Caco-2 (cell line): ENCODE measurements around the gene PTTG2. TPM values are rescaled to one million over a fixed set of nuclear protein-coding genes. Genes with fewer than 3 reads are reported as not detected.

ENCODE experiments used
- BruUV-seq: library from RNA; stranded (reverse); fragments of 400-500 nt; replicated peaks from 2 replicates; lab custom pipeline; 2021; lab: Mats Ljungman, UMichigan
- CTCF ChIA-PET: fragments of 300-600 bp; sonication (Branson Sonifier 250); formaldehyde crosslinking; loops from one replicate; lab custom pipeline; 2022; ENCODE audit warnings: antibody characterized with exemption; lab: Charles Lee
- POLR2A ChIA-PET: fragments of 300-600 bp; sonication (Branson Sonifier 250); formaldehyde crosslinking; loops from one replicate; lab custom pipeline; 2022; ENCODE audit warnings: antibody characterized with exemption; lab: Charles Lee
- DNase-seq, 2 experiments: peaks; one replicate each; pipeline versions ENCODE4 v3.0.0 to v3.0.0-alpha.2; 2020 to 2022
- H3K27me3 ChIP-seq: replicated peaks from 2 replicates; pipeline ENCODE4 v1.6.0; 2011; ENCODE audit warnings: low read length; ENCODE audit not compliant: control insufficient read depth, insufficient read depth
- H3K36me3 ChIP-seq: 2 replicates; pipeline ENCODE4 v1.5.1; 2011; ENCODE audit warnings: low read length; ENCODE audit not compliant: control insufficient read depth, insufficient read depth
- H3K4me1 ChIP-seq: fragments of 250-450 bp; sonication (Bioruptor Pico); 2 replicates; pipeline ENCODE4 v1.5.1; 2020; ENCODE audit warnings: mild to moderate bottlenecking
- H3K4me3 ChIP-seq: 2 replicates; pipeline ENCODE4 v1.5.1; 2011; ENCODE audit warnings: low read depth, mild to moderate bottlenecking, control low read depth, low read length
- H3K9me3 ChIP-seq: fragments of 250-450 bp; sonication (Bioruptor Pico); 2 replicates; pipeline ENCODE4 v1.5.1; 2020; ENCODE audit warnings: mild to moderate bottlenecking, moderate library complexity
- H3K27ac Mint-ChIP-seq: one replicate; pipeline ENCODE4 v1.8.0; 2022; ENCODE audit warnings: mixed read lengths; ENCODE audit not compliant: unreplicated experiment
- H3K27me3 Mint-ChIP-seq: one replicate; pipeline ENCODE4 v1.8.0; 2022; ENCODE audit warnings: mixed read lengths; ENCODE audit not compliant: insufficient read depth, unreplicated experiment
- H3K36me3 Mint-ChIP-seq: one replicate; pipeline ENCODE4 v1.8.0; 2022; ENCODE audit warnings: mild to moderate bottlenecking, mixed read lengths; ENCODE audit not compliant: insufficient read depth, unreplicated experiment
- H3K4me1 Mint-ChIP-seq: one replicate; pipeline ENCODE4 v1.8.0; 2022; ENCODE audit warnings: low read depth, mixed read lengths; ENCODE audit not compliant: unreplicated experiment
- H3K4me3 Mint-ChIP-seq: one replicate; pipeline ENCODE4 v1.8.0; 2022; ENCODE audit warnings: mild to moderate bottlenecking, moderate library complexity, mixed read lengths; ENCODE audit not compliant: unreplicated experiment
- H3K9me3 Mint-ChIP-seq: one replicate; pipeline ENCODE4 v1.8.0; 2022; ENCODE audit warnings: mixed read lengths; ENCODE audit not compliant: unreplicated experiment
- intact Hi-C: fragments of 100-400 bp; cut with micrococcal nuclease; formaldehyde crosslinking; loops from one replicate; pipeline ENCODE4 v1.10.0; 2022; ENCODE audit not compliant: unreplicated experiment
- total RNA-seq: library from RNA; stranded (reverse); gene quantifications from 2 replicates; pipeline ENCODE4 v1.2.3, GENCODE V29; 2022
- TF ChIP-seq, protein P1 (sequence below), 2 experiments: fragments of 200-600 bp in 1 of 2; IDR thresholded peaks; 1 replicate in 1 of 2; 2 replicates in 1 of 2; pipeline versions ENCODE4 v1.5.1 to v1.8.0; 2011 to 2022; ENCODE audit warnings: antibody characterized with exemption in 1 of 2, control low read depth in 1 of 2, inconsistent platforms in 1 of 2, low read depth in 1 of 2, low read length in 1 of 2, mild to moderate bottlenecking in 1 of 2, moderate library complexity in 1 of 2; ENCODE audit not compliant: insufficient read depth in 1 of 2, severe bottlenecking in 1 of 2, unreplicated experiment in 1 of 2

Gene PTTG2
- total RNA-seq, 1 experiment from 2014 or later: not detected

DNA sequence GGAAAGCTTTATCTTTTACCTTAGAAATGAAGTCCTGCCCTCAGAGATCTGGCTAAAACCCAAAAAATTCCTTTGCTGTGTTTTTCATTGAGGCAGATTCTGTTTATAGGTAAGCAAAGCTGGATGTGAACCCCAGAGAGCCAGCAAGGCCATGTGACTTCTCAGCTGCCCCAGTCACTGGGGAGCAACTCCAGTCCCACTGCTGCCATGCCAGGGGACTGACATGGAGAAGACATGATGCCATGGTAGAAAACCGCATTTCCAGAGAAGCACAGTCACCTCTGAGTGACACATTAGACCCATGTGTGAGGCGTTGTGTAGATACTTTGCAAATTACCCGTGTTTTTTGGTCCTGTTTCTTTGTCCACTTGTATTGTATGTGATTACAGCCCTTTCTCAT, 45.4 kb downstream of the PTTG2 start:
- CTCF ChIA-PET: no interaction called here
- Mint-ChIP-seq H3K4me3 (no peak overlapping the region), H3K27me3 (no peaks in the 10 kb centered on the region), H3K27ac (no peak overlapping the region), H3K9me3 (no peaks in the 10 kb centered on the region), H3K36me3 (no peaks in the 10 kb centered on the region), H3K4me1 (peaks cover 7% of the 10 kb centered on the region)
- H3K4me3 ChIP-seq: no peak overlapping the region
- no TSS peak for BruUV-seq
- no peak for DNase-seq
- POLR2A ChIA-PET: no interaction called here
- intact Hi-C loops: no loop called here
- no peaks in the 10 kb centered on the region for H3K27me3 ChIP-seq
- TF ChIP-seq, protein P1, sequence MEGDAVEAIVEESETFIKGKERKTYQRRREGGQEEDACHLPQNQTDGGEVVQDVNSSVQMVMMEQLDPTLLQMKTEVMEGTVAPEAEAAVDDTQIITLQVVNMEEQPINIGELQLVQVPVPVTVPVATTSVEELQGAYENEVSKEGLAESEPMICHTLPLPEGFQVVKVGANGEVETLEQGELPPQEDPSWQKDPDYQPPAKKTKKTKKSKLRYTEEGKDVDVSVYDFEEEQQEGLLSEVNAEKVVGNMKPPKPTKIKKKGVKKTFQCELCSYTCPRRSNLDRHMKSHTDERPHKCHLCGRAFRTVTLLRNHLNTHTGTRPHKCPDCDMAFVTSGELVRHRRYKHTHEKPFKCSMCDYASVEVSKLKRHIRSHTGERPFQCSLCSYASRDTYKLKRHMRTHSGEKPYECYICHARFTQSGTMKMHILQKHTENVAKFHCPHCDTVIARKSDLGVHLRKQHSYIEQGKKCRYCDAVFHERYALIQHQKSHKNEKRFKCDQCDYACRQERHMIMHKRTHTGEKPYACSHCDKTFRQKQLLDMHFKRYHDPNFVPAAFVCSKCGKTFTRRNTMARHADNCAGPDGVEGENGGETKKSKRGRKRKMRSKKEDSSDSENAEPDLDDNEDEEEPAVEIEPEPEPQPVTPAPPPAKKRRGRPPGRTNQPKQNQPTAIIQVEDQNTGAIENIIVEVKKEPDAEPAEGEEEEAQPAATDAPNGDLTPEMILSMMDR (IDR thresholded peaks at IDR 0.05; ENCODE audit: insufficient read depth in 1 of 2, low read depth in 1 of 2, low read length in 1 of 2, severe bottlenecking in 1 of 2, unreplicated experiment in 1 of 2): no peak
- no peaks in the 10 kb centered on the region for H3K36me3 ChIP-seq
- no peaks in the 10 kb centered on the region for H3K9me3 ChIP-seq
- H3K4me1 ChIP-seq: no peaks in the 10 kb centered on the region; the same call in 1 of the 2 replicates

DNA sequence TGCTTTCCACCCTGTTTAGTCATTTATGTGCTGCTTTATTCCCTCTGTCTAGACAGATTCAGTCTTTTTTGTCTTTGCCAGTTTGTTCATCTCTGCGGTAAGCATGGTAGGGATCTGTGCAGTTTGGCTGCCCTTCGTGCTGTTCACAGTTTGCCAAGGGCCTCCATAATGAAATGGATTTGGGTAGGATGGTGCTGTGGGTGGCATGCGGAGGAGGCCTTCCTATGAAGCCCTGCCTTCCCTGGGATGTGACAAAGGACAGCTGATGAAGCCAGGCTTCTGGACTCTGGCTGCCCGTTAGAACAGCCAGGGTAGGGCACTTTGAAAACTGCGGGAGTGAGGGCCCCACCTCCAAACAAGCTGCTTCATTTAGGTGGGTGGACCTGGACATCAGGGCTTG, 47.4 kb downstream of the PTTG2 start:
- no peak overlapping the region for H3K4me3 Mint-ChIP-seq
- Histone ChIP-seq H3K4me1 (no peaks in the 10 kb centered on the region; the same call in 1 of the 2 replicates), H3K4me3 (no peak overlapping the region), H3K9me3 (no peaks in the 10 kb centered on the region), H3K36me3 (no peaks in the 10 kb centered on the region), H3K27me3 (no peaks in the 10 kb centered on the region)
- H3K27ac Mint-ChIP-seq: no peak overlapping the region
- no peaks in the 10 kb centered on the region for H3K36me3 Mint-ChIP-seq
- ChIA-PET POLR2A (no interaction called here), CTCF (no interaction called here)
- no TSS peak for BruUV-seq
- H3K27me3 Mint-ChIP-seq: no peaks in the 10 kb centered on the region
- H3K9me3 Mint-ChIP-seq: no peaks in the 10 kb centered on the region
- intact Hi-C loops: no loop called here
- no peak for DNase-seq
- H3K4me1 Mint-ChIP-seq: peaks cover 9% of the 10 kb centered on the region
- TF ChIP-seq, protein P1 (IDR thresholded peaks at IDR 0.05; ENCODE audit: insufficient read depth in 1 of 2, low read depth in 1 of 2, low read length in 1 of 2, severe bottlenecking in 1 of 2, unreplicated experiment in 1 of 2): no peak

DNA sequence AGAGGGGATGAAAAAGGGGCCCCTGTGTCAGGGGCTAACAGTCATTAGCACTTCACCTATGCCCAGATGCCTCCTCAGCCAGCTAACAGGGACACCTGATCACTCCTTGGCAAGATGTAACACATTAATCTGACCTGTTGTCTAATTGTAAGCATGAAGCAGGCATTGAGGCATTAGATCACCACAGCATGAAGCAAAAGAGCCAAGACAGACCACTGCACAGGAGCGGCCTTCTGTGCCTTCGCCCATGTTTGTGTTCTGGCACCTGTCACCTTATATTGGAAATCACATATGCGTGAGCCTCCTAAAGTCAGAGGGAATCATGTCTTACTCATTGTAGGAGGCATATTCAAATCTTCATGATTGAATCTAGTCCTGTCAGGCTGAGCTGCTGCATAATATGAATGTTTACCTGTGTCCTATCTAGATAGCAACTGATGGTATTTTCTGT, 48.4 kb downstream of the PTTG2 start:
- CTCF ChIA-PET: no interaction called here
- Mint-ChIP-seq H3K27ac (no peak overlapping the region), H3K9me3 (no peaks in the 10 kb centered on the region), H3K4me1 (peaks cover 9% of the 10 kb centered on the region), H3K4me3 (no peak overlapping the region), H3K36me3 (no peaks in the 10 kb centered on the region), H3K27me3 (no peaks in the 10 kb centered on the region)
- no TSS peak for BruUV-seq
- H3K4me3 ChIP-seq: no peak overlapping the region
- intact Hi-C loops: no loop called here
- no peaks in the 10 kb centered on the region; the same call in 1 of the 2 replicates for H3K4me1 ChIP-seq
- TF ChIP-seq, protein P1 (IDR thresholded peaks at IDR 0.05; ENCODE audit: insufficient read depth in 1 of 2, low read depth in 1 of 2, low read length in 1 of 2, severe bottlenecking in 1 of 2, unreplicated experiment in 1 of 2): no peak
- POLR2A ChIA-PET: no interaction called here
- H3K27me3 ChIP-seq: no peaks in the 10 kb centered on the region
- no peaks in the 10 kb centered on the region for H3K36me3 ChIP-seq
- H3K9me3 ChIP-seq: no peaks in the 10 kb centered on the region
- DNase-seq: no peak
